H1 (cell line): ENCODE measurements around the gene SFRP5. TPM values are rescaled to one million over a fixed set of nuclear protein-coding genes. Genes with fewer than 3 reads are reported as not detected.

Source experiments
- CTCF ChIA-PET: fragments of 300-600 bp; sonication (Branson Sonifier 250); formaldehyde crosslinking; loops from one replicate; lab custom pipeline; 2021; ENCODE audit not compliant: partially characterized antibody; lab: Charles Lee
- POLR2A ChIA-PET: fragments of 300-600 bp; sonication (Branson Sonifier 250); formaldehyde crosslinking; loops from one replicate; lab custom pipeline; 2021; ENCODE audit warnings: inconsistent platforms; ENCODE audit not compliant: partially characterized antibody; lab: Charles Lee
- DNase-seq, 2 experiments: peaks; one replicate each; pipeline versions ENCODE4 v3.0.0 to v3.0.0-alpha.2; 2010 to 2022; ENCODE audit warnings: low spot score in 2 of 2, low read depth in 1 of 2, mixed read lengths in 1 of 2
- FAIRE-seq: peaks from 2 replicates; lab custom pipeline; 2011; peaks lifted over from hg19 to GRCh38; lab: Jason Lieb, UNC
- H2AFZ ChIP-seq: 2 replicates; pipeline ENCODE4 v1.8.1; 2012; ENCODE audit warnings: low read length, inconsistent platforms
- H2AK5ac ChIP-seq: 2 replicates; pipeline ENCODE4 v1.6.1; 2013; ENCODE audit warnings: low read depth, low read length
- H2BK120ac ChIP-seq: replicated peaks from 2 replicates; pipeline ENCODE3; 2013; ENCODE audit warnings: low read depth, low read length, inconsistent platforms
- H2BK12ac ChIP-seq: 2 replicates; pipeline ENCODE4 v1.6.1; 2013; ENCODE audit warnings: low read depth, low read length
- H2BK15ac ChIP-seq: 2 replicates; pipeline ENCODE4 v1.6.1; 2013; ENCODE audit warnings: low read length
- H2BK20ac ChIP-seq: 2 replicates; pipeline ENCODE4 v1.6.1; 2013; ENCODE audit warnings: low read length
- H2BK5ac ChIP-seq: 2 replicates; pipeline ENCODE4 v1.6.1; 2013; ENCODE audit warnings: low read depth, low read length
- H3K14ac ChIP-seq: 2 replicates; pipeline ENCODE4 v1.6.1; 2013; ENCODE audit warnings: inconsistent platforms; ENCODE audit not compliant: insufficient read length
- H3K18ac ChIP-seq: 2 replicates; pipeline ENCODE4 v1.6.1; 2013; ENCODE audit warnings: low read length; ENCODE audit errors: extremely low read depth
- H3K23ac ChIP-seq: 2 replicates; pipeline ENCODE4 v1.6.1; 2013; ENCODE audit warnings: inconsistent platforms; ENCODE audit not compliant: insufficient read length
- H3K23me2 ChIP-seq: 2 replicates; pipeline ENCODE4 v1.6.1; 2013; ENCODE audit warnings: low read depth, low read length
- H3K27ac ChIP-seq: 2 replicates; pipeline ENCODE4 v1.6.1; 2011; ENCODE audit warnings: low read depth, low read length, inconsistent platforms
- H3K27me3 ChIP-seq, 4 experiments: replicated peaks in 1 of 4; 1 replicate in 1 of 4; 2 replicates in 3 of 4; pipeline versions ENCODE4 v1.6.1 to v1.8.1; 2011 to 2013; ENCODE audit warnings: low read length in 3 of 4, mild to moderate bottlenecking in 3 of 4, inconsistent platforms in 2 of 4, mixed read lengths in 2 of 4, moderate library complexity in 1 of 4; ENCODE audit not compliant: control insufficient read depth in 3 of 4, insufficient read depth in 3 of 4; ENCODE audit errors: extremely low read depth in 1 of 4
- H3K36me3 ChIP-seq, 4 experiments: 2 replicates each; pipeline versions ENCODE4 v1.6.1 to v1.8.1; 2011 to 2013; ENCODE audit warnings: mild to moderate bottlenecking in 4 of 4, low read length in 3 of 4, moderate library complexity in 2 of 4, control low read depth in 1 of 4, inconsistent platforms in 1 of 4; ENCODE audit not compliant: insufficient read depth in 4 of 4, control insufficient read depth in 2 of 4
- H3K4ac ChIP-seq: replicated peaks from 2 replicates; pipeline ENCODE3; 2013; ENCODE audit warnings: low read length, low read depth, mixed read lengths, inconsistent platforms; ENCODE audit not compliant: insufficient read length
- H3K4me1 ChIP-seq, 4 experiments: replicated peaks in 1 of 4; 1 replicate in 1 of 4; 2 replicates in 3 of 4; pipeline versions ENCODE4 v1.6.1 to v1.8.1; 2011 to 2013; ENCODE audit warnings: low read length in 3 of 4, inconsistent platforms in 2 of 4, mixed read lengths in 1 of 4; ENCODE audit not compliant: insufficient read depth in 4 of 4, control insufficient read depth in 3 of 4
- H3K4me2 ChIP-seq, 2 experiments: 2 replicates each; pipeline versions ENCODE4 v1.6.1 to v1.8.1; 2011 to 2013; ENCODE audit warnings: low read depth in 2 of 2, low read length in 2 of 2, control low read depth in 1 of 2, inconsistent platforms in 1 of 2, mild to moderate bottlenecking in 1 of 2; ENCODE audit not compliant: insufficient read depth in 1 of 2
- H3K4me3 ChIP-seq, 4 experiments: fragments of 200-600, 300-600 bp in 1 of 4; sonication (generic), shearing (Covaris generic), sonication (Bioruptor Twin) in 1 of 4; 2 replicates each; pipeline versions ENCODE4 v1.5.1 to v1.8.1; 2011 to 2016; ENCODE audit warnings: low read length in 4 of 4, low read depth in 3 of 4, control low read depth in 2 of 4, inconsistent platforms in 2 of 4, mild to moderate bottlenecking in 2 of 4, mixed read lengths in 1 of 4, moderate library complexity in 1 of 4; ENCODE audit not compliant: insufficient read depth in 2 of 4; ENCODE audit errors: extremely low read depth in 1 of 4
- H3K56ac ChIP-seq: replicated peaks from 2 replicates; pipeline ENCODE3; 2013; ENCODE audit warnings: low read depth, mild to moderate bottlenecking, mixed read lengths, low read length, inconsistent platforms; ENCODE audit not compliant: insufficient read length
- H3K79me1 ChIP-seq: 2 replicates; pipeline ENCODE4 v1.6.1; 2013; ENCODE audit warnings: low read depth, low read length, control low read depth
- H3K79me2 ChIP-seq, 2 experiments: 2 replicates each; pipeline versions ENCODE4 v1.6.1 to v1.8.1; 2012 to 2013; ENCODE audit warnings: low read length in 2 of 2, mild to moderate bottlenecking in 2 of 2, inconsistent platforms in 1 of 2; ENCODE audit not compliant: insufficient read depth in 2 of 2, control insufficient read depth in 1 of 2
- H3K9ac ChIP-seq, 4 experiments: replicated peaks in 1 of 4; 1 replicate in 1 of 4; 2 replicates in 3 of 4; pipeline versions ENCODE4 v1.6.1 to v1.8.1; 2011 to 2013; ENCODE audit warnings: low read depth in 3 of 4, low read length in 3 of 4, control low read depth in 2 of 4, mild to moderate bottlenecking in 2 of 4, moderate library complexity in 2 of 4, inconsistent platforms in 1 of 4; ENCODE audit errors: extremely low read depth in 1 of 4
- H3K9me3 ChIP-seq, 2 experiments: 2 replicates each; pipeline versions ENCODE4 v1.6.1 to v1.8.1; 2012 to 2013; ENCODE audit warnings: mild to moderate bottlenecking in 2 of 2, moderate library complexity in 2 of 2, control low read depth in 1 of 2, inconsistent platforms in 1 of 2, low read depth in 1 of 2, low read length in 1 of 2, mixed read lengths in 1 of 2; ENCODE audit not compliant: insufficient read depth in 2 of 2
- H4K20me1 ChIP-seq, 2 experiments: replicated peaks in 1 of 2; 2 replicates each; pipeline versions ENCODE3 to v1.8.1; 2011 to 2013; ENCODE audit warnings: inconsistent platforms in 2 of 2, low read length in 2 of 2, mild to moderate bottlenecking in 1 of 2; ENCODE audit not compliant: insufficient read depth in 2 of 2, control insufficient read depth in 1 of 2
- H4K5ac ChIP-seq: 2 replicates; pipeline ENCODE4 v1.6.1; 2013; ENCODE audit warnings: low read length, low read depth, mixed read lengths, inconsistent platforms; ENCODE audit not compliant: insufficient read length
- H4K8ac ChIP-seq: 2 replicates; pipeline ENCODE4 v1.8.0; 2013; ENCODE audit warnings: mild to moderate bottlenecking, moderate library complexity, low read length, inconsistent platforms; ENCODE audit not compliant: insufficient read depth; ENCODE audit errors: extremely low read depth
- H4K91ac ChIP-seq: replicated peaks from 2 replicates; pipeline ENCODE3; 2013; ENCODE audit warnings: low read length, mixed read lengths, inconsistent platforms; ENCODE audit not compliant: insufficient read length
- ASH2L ChIP-seq: fragments of 200-600, 300-600 bp; sonication (generic); IDR thresholded peaks from one replicate; pipeline ENCODE4 v1.7.1; 2017; ENCODE audit warnings: low read length
- ATF2 ChIP-seq: IDR thresholded peaks from 2 replicates; pipeline ENCODE4 v1.6.1; 2012; ENCODE audit warnings: low read length, inconsistent platforms
- CTBP2 ChIP-seq: IDR thresholded peaks from 2 replicates; pipeline ENCODE4 v1.7.0; 2011; ENCODE audit warnings: borderline replicate concordance, mild to moderate bottlenecking, moderate library complexity, mixed read lengths, low read length; ENCODE audit not compliant: insufficient read depth, insufficient read length
- EP300 ChIP-seq, 2 experiments: IDR thresholded peaks; 1 replicate in 1 of 2; 2 replicates in 1 of 2; pipeline ENCODE4 v1.6.1; 2011 to 2012; ENCODE audit warnings: low read depth in 2 of 2, low read length in 2 of 2, mild to moderate bottlenecking in 2 of 2, borderline replicate concordance in 1 of 2, inconsistent platforms in 1 of 2, moderate library complexity in 1 of 2
- KDM1A ChIP-seq: fragments of 200-600, 300-600 bp; sonication (generic); IDR thresholded peaks from 2 replicates; pipeline ENCODE4 v1.7.1; 2016; ENCODE audit warnings: mild to moderate bottlenecking, low read length, borderline replicate concordance
- KDM4A ChIP-seq: IDR thresholded peaks from one replicate; pipeline ENCODE4 v1.7.1; 2012; ENCODE audit warnings: low read depth, mild to moderate bottlenecking, moderate library complexity, low read length, inconsistent platforms; ENCODE audit not compliant: severe bottlenecking
- RFX5 ChIP-seq: IDR thresholded peaks from 2 replicates; pipeline ENCODE4 v1.6.1; 2011; ENCODE audit warnings: low read depth, low read length, improper control_type of control experiment, borderline replicate concordance
- SP4 ChIP-seq: IDR thresholded peaks from 2 replicates; pipeline ENCODE4 v1.6.1; 2012; ENCODE audit warnings: low read length, inconsistent platforms
- SRF ChIP-seq: IDR thresholded peaks from 2 replicates; pipeline ENCODE4 v1.6.1; 2011; ENCODE audit warnings: mild to moderate bottlenecking, low read depth, low read length, moderate library complexity
- TAF7 ChIP-seq: optimal IDR thresholded peaks from 2 replicates; pipeline ENCODE3; 2011; ENCODE audit warnings: low read depth, mild to moderate bottlenecking, inconsistent platforms, low read length, moderate library complexity, borderline replicate concordance
- TCF12 ChIP-seq: IDR thresholded peaks from 2 replicates; pipeline ENCODE4 v1.6.1; 2011; ENCODE audit warnings: low read depth, mild to moderate bottlenecking, low read length
- YY1 ChIP-seq: IDR thresholded peaks from 2 replicates; pipeline ENCODE4 v1.6.1; 2011; ENCODE audit warnings: low read depth, mild to moderate bottlenecking, low read length
- polyA plus RNA-seq, 7 experiments: library from polyadenylated mRNA; depleted of rRNA in 3 of 7; stranded (reverse) in 5 of 7; unstranded in 2 of 7; fragments of >200 nt in 5 of 7; fragments of 200-250 nt in 2 of 7; gene quantifications; 1 replicate in 5 of 7; 2 replicates in 1 of 7; 4 replicates in 1 of 7; pipeline versions ENCODE4 v1.2.1 to v1.2.3, GENCODE V29; 2011 to 2013; ENCODE audit warnings: missing spikeins in 2 of 7, mixed read lengths in 2 of 7
- total RNA-seq: library from RNA; stranded (reverse); fragmentation: NEBNext Ultra II Directional; extraction: Animal tissue kit (Norgen Biotek cat#: 25700); gene quantifications from 2 replicates; pipeline ENCODE4 v1.2.1, GENCODE V29; 2021
- TF ChIP-seq, protein P1 (sequence below): IDR thresholded peaks from 2 replicates; pipeline ENCODE4 v1.6.1; 2011; ENCODE audit warnings: low read depth, mild to moderate bottlenecking, low read length; ENCODE audit not compliant: insufficient read depth

SFRP5 gene
- total and polyA plus RNA-seq, 2 of the 8 experiments (the other 6 are each of a cell fraction or from before 2014, with no cell fraction given), result 3.9 to 5.9 TPM

DNA sequence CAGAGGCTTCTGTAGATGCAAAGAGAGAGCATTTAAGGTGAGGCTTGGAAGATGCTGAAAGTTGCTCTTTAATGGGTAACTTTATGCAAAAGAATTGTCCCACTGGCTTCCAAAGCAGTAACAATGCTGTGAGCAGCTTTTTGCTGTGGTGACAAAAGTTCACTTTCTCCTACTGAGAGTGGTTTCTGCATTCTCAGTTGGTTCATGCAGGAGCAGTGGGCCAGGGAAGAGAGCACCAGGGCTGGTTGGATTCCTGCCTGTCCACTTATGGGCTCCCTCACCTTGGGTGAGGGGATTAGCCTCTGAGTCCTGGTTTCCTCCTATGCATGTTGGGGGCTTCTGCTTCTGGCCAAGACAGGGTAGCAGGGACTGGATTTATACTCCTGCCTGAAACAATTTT lies 46.8 kb upstream of the SFRP5 start:
- Histone ChIP-seq H4K5ac (no peak overlapping the region), H3K56ac (no peak overlapping the region), H3K23me2 (no peaks in the 10 kb centered on the region), H2BK12ac (no peak overlapping the region), H3K27me3 (no peaks in the 10 kb centered on the region), H2AK5ac (no peak overlapping the region), H3K4me1 (peaks cover 0 to 11% (median 4%) of the 10 kb centered on the region in 4 experiments; a peak in 4 of 7 replicates), H3K23ac (no peak overlapping the region), H3K27ac (no peak overlapping the region), H2BK120ac (no peak overlapping the region), H3K79me1 (no peaks in the 10 kb centered on the region), H3K14ac (no peak overlapping the region), H3K36me3 (no peaks in the 10 kb centered on the region), H3K4me2 (no peak overlapping the region), H4K20me1 (no peaks in the 10 kb centered on the region), H4K8ac (no peak overlapping the region), H3K4ac (no peak overlapping the region), H2BK5ac (no peak overlapping the region), H2AFZ (no peak overlapping the region), H3K18ac (no peak overlapping the region), H3K9me3 (no peaks in the 10 kb centered on the region), H2BK20ac (no peak overlapping the region), H3K4me3 (no peak overlapping the region), H3K79me2 (no peaks in the 10 kb centered on the region), H2BK15ac (no peak overlapping the region), H4K91ac (no peak overlapping the region), H3K9ac (no peak overlapping the region)
- no peak for FAIRE-seq
- ChIA-PET POLR2A (no interaction called here), CTCF (interaction anchor here (1.2 kb wide), 1 partner anchor 25 kb away, joined by 3 read pairs; no protein-coding TSS in a partner anchor)
- DNase-seq, result no peak
- TF ChIP-seq SP4 (no peak), CTBP2 (no peak), EP300 (IDR thresholded peaks at IDR 0.05; ENCODE audit: borderline replicate concordance in 1 of 2, low read depth in 2 of 2, low read length in 2 of 2) (no peak), RFX5 (no peak), TCF12 (no peak), ATF2 (no peak), TAF7 (no peak), KDM1A (no peak), YY1 (no peak), ASH2L (no peak), KDM4A (no peak), SRF (no peak)
- TF ChIP-seq, protein P1, sequence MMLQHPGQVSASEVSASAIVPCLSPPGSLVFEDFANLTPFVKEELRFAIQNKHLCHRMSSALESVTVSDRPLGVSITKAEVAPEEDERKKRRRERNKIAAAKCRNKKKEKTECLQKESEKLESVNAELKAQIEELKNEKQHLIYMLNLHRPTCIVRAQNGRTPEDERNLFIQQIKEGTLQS, result no peak
